TTC549 (cell line): Measurements from ENCODE around the gene TNNT3.
"Not testable (repeated sequence)": the region's sequence is repeated elsewhere in the genome, so short reads cannot be mapped to it uniquely, and the experiment has no call there.

Experiments
- FAIRE-seq: peaks from 2 replicates; lab custom pipeline; 2012; peaks lifted over from hg19 to GRCh38; lab: Jason Lieb, UNC

Gene TNNT3

GRCh38 chr11:1935156-1936071 lies 15.9 kb downstream of the TNNT3 start:
- no peak for FAIRE-seq

GRCh38 chr11:1936072-1936780 lies 16.7 kb downstream of the TNNT3 start:
- FAIRE-seq = no peak

- FAIRE-seq = no peak
These were observed 17.5 kb downstream of the TNNT3 start for GRCh38 chr11:1936781-1937615.

GRCh38 chr11:1937616-1938342 lies 18.3 kb downstream of the TNNT3 start:
- no peak for FAIRE-seq

GRCh38 chr11:1938343-1939005 lies 19.0 kb downstream of the TNNT3 start:
- no peak for FAIRE-seq

- FAIRE-seq = no peak
These were observed 19.6 kb downstream of the TNNT3 start for GRCh38 chr11:1939006-1939625.

- not testable (repeated sequence) for FAIRE-seq
These were observed 20.3 kb downstream of the TNNT3 start for GRCh38 chr11:1939788-1940187.

GRCh38 chr11:1942558-1943260 lies 23.2 kb downstream of the TNNT3 start:
- no peak for FAIRE-seq

GRCh38 chr11:1943576-1943975 lies 24.1 kb downstream of the TNNT3 start:
- no peak for FAIRE-seq

- FAIRE-seq = peak; percentile 25
These were observed 24.5 kb downstream of the TNNT3 start for GRCh38 chr11:1943977-1944376.

GRCh38 chr11:1946812-1947484 lies 27.4 kb downstream of the TNNT3 start, which contains the start of gene MRPL23:
Gene MRPL23 (plus strand): TSS chr11:1947332. CDS start chr11:1947363, 31 bp downstream.
- no peak for FAIRE-seq

- no peak for FAIRE-seq
These were observed 28.2 kb downstream of the TNNT3 start for GRCh38 chr11:1947592-1948237.

GRCh38 chr11:1948389-1948788 lies 28.9 kb downstream of the TNNT3 start:
- no peak for FAIRE-seq

- no peak for FAIRE-seq
These were observed 29.8 kb downstream of the TNNT3 start for GRCh38 chr11:1949302-1949701.

- FAIRE-seq = no peak
These were observed 30.4 kb downstream of the TNNT3 start for GRCh38 chr11:1949922-1950321.

GRCh38 chr11:1952806-1953482 lies 33.4 kb downstream of the TNNT3 start:
- no peak for FAIRE-seq

- peak; percentile 80 for FAIRE-seq
These were observed 34.2 kb downstream of the TNNT3 start for GRCh38 chr11:1953489-1954266.

- no peak for FAIRE-seq
These were observed 38.9 kb downstream of the TNNT3 start for GRCh38 chr11:1958367-1958766.
